Lower leg skin (tissue), 3 donors: ENCODE measurements around the gene NUP50.

Experiments
- CTCF ChIP-seq, 3 donors: fragments of 450-650 bp; IDR thresholded peaks; one replicate each; pipeline ENCODE4 v1.5.1; 2016; ENCODE audit warnings: antibody characterized with exemption in 3 of 3, mild to moderate bottlenecking in 3 of 3, moderate library complexity in 2 of 3
- POLR2A ChIP-seq, 2 donors: fragments of 450-650 bp; IDR thresholded peaks; one replicate each; pipeline ENCODE4 v1.6.1; 2016 to 2017; ENCODE audit warnings: antibody characterized with exemption in 2 of 2, mild to moderate bottlenecking in 1 of 2, moderate library complexity in 1 of 2

DNA sequence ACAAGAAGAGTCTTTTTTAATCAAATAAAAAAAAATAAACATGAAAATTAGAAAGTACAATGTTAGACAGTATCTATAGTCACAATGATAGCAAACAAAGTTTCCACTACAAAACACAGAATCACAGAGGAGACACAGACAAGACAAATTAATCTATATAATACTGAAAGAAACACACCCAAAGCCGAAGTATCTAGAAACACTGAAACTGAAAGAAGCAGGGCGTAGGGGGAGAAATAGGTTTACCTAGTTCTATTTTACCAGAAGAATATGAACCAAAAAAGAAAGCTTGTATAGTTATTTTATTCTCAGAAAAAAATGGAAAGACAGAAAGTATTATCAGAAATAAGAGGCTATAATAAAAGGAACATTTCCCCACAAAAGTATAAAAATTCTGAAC is 27.1 kb upstream of the NUP50 start:
- no peak for TF ChIP-seq CTCF (IDR thresholded peaks at IDR 0.05)
- no peak for TF ChIP-seq POLR2A (IDR thresholded peaks at IDR 0.05)
